Mucosa of descending colon (tissue), 3 donors: ENCODE results near the gene AURKA. TPM values are rescaled to one million over a fixed set of nuclear protein-coding genes. Genes with fewer than 3 reads are reported as not detected.
A peak's percentile ranks its signal among the peaks of the same experiment; 100 is the strongest.

ENCODE experiments used
- ATAC-seq: fragments of 200-7000 bp; cut with Tn5 transposase; one replicate; pipeline ENCODE4 v1.9.1; 2020; ENCODE audit warnings: mild to moderate bottlenecking, moderate library complexity
- DNase-seq, 3 donors: peaks; one replicate each; pipeline ENCODE4 v3.0.0-alpha.2; 2020
- H3K36me3 ChIP-seq: fragments of 200-600 bp; one replicate; pipeline ENCODE4 v1.8.0; 2021; ENCODE audit warnings: low read depth, mild to moderate bottlenecking
- H3K4me1 ChIP-seq: fragments of 200-600 bp; one replicate; pipeline ENCODE4 v1.8.0; 2021; ENCODE audit warnings: low read depth, mild to moderate bottlenecking
- H3K4me3 ChIP-seq: fragments of 200-600 bp; one replicate; pipeline ENCODE4 v1.8.0; 2021; ENCODE audit warnings: mild to moderate bottlenecking
- H3K9me3 ChIP-seq: fragments of 200-600 bp; one replicate; pipeline ENCODE4 v1.8.0; 2021; ENCODE audit warnings: mild to moderate bottlenecking
- intact Hi-C, 2 donors: fragments of 100-400 bp; cut with DNase I in 1 of 2; cut with micrococcal nuclease in 1 of 2; formaldehyde crosslinking; loops; one replicate each; pipeline versions ENCODE4 v1.11.0 to v1.11.1; 2022; cut with DNase I, micrococcal nuclease
- total RNA-seq, 3 donors: library from RNA; stranded (reverse); fragmentation: NEBNext Ultra II Directional in 2 of 3; extraction: Animal tissue kit (Norgen Biotek cat#: 25700) in 2 of 3; gene quantifications; one replicate each; pipeline versions ENCODE4 v1.2.1 to v1.2.4, GENCODE V29; 2021 to 2023
- TF ChIP-seq, protein P1 (sequence below): fragments of 200-600 bp; IDR thresholded peaks from one replicate; pipeline ENCODE4 v1.8.0; 2022; ENCODE audit warnings: antibody characterized with exemption, mild to moderate bottlenecking
- donor health status: DM: no; HTN: no; CAD: no; lungs with moderate emphysema.
- donor health status: DM: no; HTN: no; CAD: no.
- donor health status: DM: no; HTN: yes; CAD: no.

AURKA gene
- total RNA-seq, 3 donors from 2014 or later: 7.9 to 24.8 (median 11.2) TPM

DNA sequence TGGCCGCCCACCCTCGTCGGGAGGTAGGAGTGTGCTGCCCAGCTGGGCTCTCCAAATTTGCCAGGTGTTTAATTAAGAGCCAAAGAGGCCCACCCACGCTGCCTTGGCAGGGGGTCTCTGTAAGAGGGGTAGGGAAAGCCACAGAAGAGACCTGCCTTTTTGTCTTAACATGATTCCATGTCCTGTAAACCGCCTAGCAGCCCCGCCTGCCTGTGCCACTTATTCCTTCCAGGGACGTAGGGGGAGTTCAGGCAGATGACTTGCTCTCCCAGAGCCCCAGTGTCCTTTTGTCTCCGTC lies 31.2 kb downstream of the AURKA start:
- Histone ChIP-seq H3K36me3 (no peaks in the 10 kb centered on the region), H3K4me1 (peaks cover 8% of the 10 kb centered on the region), H3K4me3 (no peak overlapping the region), H3K9me3 (no peaks in the 10 kb centered on the region)
- TF ChIP-seq, protein P1, sequence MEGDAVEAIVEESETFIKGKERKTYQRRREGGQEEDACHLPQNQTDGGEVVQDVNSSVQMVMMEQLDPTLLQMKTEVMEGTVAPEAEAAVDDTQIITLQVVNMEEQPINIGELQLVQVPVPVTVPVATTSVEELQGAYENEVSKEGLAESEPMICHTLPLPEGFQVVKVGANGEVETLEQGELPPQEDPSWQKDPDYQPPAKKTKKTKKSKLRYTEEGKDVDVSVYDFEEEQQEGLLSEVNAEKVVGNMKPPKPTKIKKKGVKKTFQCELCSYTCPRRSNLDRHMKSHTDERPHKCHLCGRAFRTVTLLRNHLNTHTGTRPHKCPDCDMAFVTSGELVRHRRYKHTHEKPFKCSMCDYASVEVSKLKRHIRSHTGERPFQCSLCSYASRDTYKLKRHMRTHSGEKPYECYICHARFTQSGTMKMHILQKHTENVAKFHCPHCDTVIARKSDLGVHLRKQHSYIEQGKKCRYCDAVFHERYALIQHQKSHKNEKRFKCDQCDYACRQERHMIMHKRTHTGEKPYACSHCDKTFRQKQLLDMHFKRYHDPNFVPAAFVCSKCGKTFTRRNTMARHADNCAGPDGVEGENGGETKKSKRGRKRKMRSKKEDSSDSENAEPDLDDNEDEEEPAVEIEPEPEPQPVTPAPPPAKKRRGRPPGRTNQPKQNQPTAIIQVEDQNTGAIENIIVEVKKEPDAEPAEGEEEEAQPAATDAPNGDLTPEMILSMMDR: no peak
- DNase-seq (no peak), ATAC-seq (no peak)
- intact Hi-C loops: no loop called here

DNA sequence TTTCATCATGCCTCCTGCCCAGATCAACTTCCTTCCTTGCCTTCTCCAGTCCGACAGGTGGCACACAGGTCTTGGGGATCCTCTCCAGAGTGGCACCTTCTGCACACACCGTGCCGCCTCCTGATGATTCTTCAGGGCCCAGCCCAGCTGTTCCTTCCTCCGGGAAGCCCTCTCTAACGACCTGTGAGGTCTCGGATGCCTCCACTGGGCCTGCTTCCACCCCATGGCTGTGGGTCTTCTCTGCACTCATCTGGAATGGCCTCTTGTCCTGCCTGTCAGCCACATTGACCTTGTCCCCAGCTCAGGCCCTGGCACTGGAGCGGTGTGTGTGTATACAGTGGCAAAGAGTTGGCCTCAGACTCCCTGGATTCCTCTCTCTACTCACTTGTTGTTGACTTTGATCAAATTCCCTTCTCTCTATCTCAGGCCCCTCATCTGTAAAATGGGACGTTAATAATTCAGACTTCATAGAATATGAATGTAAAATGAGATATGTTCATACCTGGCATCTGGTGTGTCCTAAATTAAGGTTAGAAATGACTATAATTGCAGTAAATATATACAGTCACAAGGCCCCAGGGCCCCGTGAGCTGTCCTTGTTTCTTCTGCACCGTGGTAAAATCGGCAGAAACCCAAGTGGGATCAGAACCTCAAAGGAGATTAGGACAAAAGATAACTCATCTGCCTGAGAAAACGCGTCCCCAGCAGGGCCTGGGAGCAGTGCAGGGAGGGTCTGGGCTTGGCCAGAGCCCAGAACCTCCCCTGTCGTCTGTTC lies 31.7 kb downstream of the AURKA start:
- TF ChIP-seq, protein P1: no peak
- H3K9me3 ChIP-seq: no peaks in the 10 kb centered on the region
- no peaks in the 10 kb centered on the region for H3K36me3 ChIP-seq
- no peak for ATAC-seq
- intact Hi-C loops: no loop called here
- peaks cover 8% of the 10 kb centered on the region for H3K4me1 ChIP-seq
- no peak for DNase-seq
- H3K4me3 ChIP-seq: no peak overlapping the region

DNA sequence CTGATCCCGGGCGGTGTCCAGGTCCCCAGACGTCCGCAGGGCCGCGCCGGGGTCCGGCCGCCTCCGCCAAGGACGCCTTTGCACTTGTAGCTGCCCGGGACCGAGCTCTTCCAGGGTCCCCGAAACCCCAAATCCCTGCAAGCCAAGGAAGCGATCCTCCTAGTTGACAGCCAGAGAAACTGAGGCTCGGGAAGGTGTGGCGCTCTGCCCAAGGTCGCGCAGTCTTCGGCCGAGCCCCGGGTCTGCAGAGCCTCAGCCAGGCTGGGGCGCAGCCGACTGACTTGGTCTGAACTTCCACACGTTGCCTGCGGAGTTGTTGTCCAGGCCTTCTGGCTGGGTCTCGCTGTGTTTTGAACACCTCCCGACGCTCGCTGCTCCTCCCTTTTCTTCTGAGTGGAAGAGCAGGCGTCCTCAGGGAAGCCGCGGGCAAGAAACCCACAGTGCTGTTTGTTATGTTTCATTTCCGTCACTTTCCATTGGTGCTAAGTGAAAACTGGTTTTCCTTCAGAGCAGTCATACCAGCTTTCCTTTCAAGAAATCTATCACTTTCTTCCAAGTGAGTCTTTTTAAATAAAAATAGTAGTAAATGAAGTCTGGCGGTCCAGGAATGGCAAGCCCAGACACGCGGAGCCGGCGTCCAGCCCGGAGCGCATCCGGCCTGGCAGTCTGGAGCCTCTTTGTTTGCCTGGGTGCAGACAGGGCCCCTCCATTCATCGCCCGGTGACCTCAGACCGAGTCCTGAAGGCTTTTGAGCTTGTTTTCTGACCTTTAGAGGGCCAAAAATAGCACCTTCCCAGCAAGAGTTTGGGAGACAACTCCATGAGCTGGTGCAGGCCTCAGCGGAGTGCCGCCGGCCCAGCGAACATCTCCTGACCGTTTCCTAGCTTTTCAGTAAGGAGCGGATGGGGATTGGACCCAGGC lies 32.5 kb downstream of the AURKA start:
- Histone ChIP-seq H3K9me3 (no peaks in the 10 kb centered on the region), H3K4me1 (peaks cover 8% of the 10 kb centered on the region), H3K4me3 (peak overlapping the region; percentile 68), H3K36me3 (no peaks in the 10 kb centered on the region)
- DNase-seq: peak; percentile 48 to 68 (median 67)
- peak; percentile 68 for ATAC-seq
- intact Hi-C loops: no loop called here
- TF ChIP-seq, protein P1: no peak

DNA sequence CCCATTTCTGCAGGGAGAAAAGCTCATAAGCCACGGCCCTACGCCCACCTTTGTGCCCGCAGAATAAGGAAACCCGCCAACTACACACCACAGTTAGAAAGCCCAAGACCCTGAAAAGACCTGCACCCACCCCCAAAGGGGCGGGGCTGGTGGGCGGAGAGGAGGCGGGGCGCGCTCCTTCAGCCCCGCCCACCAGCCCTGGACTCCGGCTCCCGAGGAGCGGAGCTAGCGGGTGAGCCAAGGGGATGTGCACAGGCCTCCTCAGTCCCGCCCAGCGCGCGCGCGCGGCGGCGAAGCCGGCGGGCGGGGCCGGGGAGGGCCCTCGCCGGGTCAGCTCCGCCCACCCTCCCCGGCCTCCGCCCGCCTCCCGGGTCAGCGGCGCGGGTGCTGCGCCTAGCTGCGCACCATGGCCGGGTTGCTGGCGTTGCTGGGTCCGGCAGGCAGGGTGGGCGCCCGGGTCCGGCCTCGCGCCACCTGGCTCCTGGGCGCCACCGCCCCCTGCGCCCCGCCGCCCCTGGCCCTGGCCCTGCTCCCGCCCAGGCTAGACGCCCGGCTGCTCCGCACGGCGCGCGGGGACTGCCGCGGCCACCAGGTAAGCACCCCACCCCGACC lies 33.3 kb downstream of the AURKA start, which contains the start of gene FAM210B:
FAM210B (plus strand) TSS at position 375 of the 612 bp plus-strand sequence; CDS start at position 407, 32 bp downstream.
- H3K36me3 ChIP-seq: no peaks in the 10 kb centered on the region
- H3K9me3 ChIP-seq: no peaks in the 10 kb centered on the region
- intact Hi-C loops: no loop called here
- TF ChIP-seq, protein P1: no peak
- ATAC-seq (peak; percentile 99), DNase-seq (peak; percentile 85 to 92 (median 92))
- peak within 1 kb of the TSS; percentile 68 for H3K4me3 ChIP-seq
- H3K4me1 ChIP-seq: peaks cover 8% of the 10 kb centered on the region

DNA sequence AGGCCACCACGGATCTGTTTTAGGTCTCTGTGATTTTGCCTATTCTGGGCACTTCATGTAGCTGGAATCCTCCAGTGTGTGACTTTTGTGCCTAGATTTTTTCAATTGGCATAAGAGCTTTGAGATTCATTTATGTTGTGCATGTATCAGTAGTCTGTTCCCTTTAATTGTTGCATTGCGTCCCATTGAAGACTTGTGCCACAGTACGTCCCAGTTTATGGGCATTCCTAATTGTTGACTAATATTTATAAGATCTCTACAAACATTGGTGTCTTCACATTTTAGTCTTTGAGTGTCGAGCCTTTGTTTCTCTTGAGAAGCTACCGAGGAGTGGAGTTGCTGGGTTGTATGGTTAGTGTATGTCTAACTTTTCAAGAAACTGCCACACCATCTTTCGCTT lies 33.9 kb downstream of the AURKA start:
- intact Hi-C loops: no loop called here
- H3K4me3 ChIP-seq: no peak overlapping the region
- H3K4me1 ChIP-seq: peaks cover 8% of the 10 kb centered on the region
- TF ChIP-seq, protein P1: no peak
- no peaks in the 10 kb centered on the region for H3K36me3 ChIP-seq
- DNase-seq: no peak
- no peaks in the 10 kb centered on the region for H3K9me3 ChIP-seq
- no peak for ATAC-seq
